GM18909 (cell line): ENCODE results near the gene RFTN1.
"Not testable (repeated sequence)": the region's sequence is repeated elsewhere in the genome, so short reads cannot be mapped to it uniquely, and the experiment has no call there.

ENCODE experiments used
- ATAC-seq: cut with Tn5 transposase; IDR thresholded peaks from one replicate; pipeline ENCODE4 v1.9.1; 2021; ENCODE audit warnings: mild to moderate bottlenecking; ENCODE audit not compliant: unreplicated experiment, poor library complexity

The RFTN1 gene

DNA sequence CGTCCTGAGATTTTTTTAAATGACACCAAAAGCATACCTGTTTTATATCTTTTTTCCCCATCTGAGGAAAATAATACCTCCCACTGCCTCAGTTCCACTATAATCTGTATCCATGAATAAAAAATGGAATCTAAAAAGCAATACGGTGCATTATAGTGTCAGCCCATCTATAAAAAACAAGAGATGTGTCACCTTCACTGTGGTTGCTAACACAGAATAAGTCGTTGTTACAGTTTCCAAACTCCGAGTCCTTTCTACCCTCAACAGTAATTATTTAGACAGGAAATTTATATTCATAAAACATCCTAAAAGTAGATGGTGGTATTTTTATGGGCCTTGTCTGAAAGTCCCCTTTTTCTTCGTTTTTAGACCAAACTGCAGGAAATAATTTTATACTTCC lies 19.4 kb downstream of the RFTN1 start:
- ATAC-seq, result no peak

DNA sequence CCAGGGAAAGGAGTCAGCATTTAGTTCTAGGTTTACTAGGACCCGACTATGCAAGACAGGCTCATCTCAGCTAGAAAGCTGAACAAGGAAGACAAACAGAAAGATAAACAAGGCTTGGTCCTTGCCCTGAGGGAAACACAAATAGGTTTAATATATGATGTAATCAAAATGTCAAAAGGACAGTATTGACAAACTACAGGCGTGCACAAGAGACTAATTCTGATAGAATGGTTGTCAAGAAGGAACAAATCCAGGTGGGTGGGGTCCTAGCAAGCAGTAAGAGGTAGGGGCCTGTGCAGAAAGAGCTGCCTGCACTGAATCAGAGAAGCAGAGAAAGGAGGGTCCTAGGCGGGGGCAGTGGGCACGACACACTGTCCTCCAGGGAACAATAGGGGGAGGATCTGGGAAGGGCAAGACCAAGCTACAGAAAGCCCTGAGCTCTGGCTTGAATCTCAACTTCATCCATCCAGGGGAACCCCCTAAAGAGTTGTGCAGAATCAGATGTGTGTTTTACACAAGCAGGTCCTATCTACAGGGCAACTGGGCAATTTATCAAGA lies 23.4 kb downstream of the RFTN1 start:
- ATAC-seq, result no peak

DNA sequence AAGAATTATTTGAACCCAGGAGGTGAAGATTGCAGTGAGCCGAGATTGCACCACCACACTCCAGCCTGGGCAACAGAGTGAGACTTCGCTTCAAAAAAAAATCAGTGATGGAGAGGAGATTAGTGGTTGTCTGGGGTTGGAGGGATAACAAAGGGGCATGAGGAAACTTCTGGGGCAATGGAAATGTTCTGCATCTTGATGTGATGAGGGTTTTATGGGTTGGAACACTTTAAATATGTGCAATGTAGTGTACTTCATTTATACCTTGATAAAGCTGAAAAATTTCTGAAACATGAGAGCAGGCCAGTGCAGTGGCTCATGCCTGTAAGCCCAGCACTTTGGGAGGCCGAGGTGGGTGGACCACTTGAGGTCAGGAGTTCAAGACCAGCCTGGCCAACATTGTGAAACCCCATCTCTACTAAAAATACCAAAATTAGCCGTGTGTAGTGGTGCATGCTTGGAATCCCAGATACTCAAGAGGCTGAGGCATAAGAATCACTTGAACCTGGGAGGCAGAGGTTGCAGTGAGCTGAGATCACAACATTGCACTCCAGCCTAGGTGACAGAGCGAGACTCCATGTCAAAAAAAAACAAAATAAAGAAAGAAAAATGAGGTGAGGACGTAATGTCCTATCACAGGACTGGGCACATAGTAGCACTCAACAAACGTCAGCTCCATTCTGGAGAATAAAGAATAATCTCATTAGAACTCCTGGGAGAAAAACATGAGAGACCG lies 24.0 kb downstream of the RFTN1 start:
- ATAC-seq, result not testable (repeated sequence)

GRCh38 chr3:16488637-16489036 lies 24.9 kb downstream of the RFTN1 start:
- no peak for ATAC-seq

DNA sequence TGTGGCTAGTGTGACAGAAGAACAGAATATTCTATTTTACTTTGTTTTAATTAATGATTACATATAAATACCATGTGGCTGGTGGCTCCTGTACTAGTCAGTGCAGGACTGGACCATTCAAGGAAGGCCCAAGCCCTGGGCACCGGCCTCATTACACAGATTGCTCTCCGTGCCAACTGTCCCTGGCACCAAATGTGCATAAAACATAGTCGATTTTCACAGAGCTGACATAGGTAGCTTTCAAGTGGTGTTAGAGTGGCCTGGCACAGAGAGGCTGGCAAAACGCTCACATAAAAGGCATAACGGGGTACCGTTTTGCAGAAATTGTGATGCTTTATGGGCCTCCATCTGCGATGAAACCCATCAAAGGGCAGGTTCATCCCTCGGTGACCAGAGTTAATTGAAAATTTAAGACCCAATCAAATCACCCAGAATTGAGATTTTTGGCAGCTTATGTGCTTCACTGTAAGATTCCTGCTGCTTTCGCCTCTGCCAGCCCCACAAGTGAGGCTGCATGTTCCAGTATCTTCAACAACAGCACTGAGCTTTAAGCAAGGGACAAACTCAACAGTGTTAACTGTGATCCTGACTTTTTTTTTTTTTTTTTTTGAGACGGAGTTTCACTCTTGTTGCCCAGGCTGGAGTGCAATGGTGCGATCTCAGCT lies 25.9 kb downstream of the RFTN1 start:
- no peak for ATAC-seq

GRCh38 chr3:16486951-16487480 lies 26.5 kb downstream of the RFTN1 start:
- ATAC-seq, result no peak

DNA sequence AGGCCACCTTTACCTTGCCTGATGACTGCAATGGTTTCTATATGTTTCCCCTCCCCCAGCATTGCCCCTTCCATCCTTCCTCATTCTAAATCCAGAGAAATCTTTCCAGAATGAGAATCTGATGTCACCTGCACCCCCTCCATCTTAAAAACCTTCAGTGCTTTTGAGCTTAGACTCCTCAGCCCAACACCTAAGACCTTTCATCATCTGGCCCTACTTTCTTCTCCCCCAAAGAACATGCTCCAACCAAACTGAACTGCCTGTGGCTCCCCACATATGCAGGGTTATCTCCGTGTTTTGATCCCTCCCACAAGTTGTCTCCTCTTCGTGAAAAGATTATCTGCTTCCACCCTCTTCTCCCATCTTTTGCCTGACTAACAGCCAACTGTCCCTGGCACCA lies 27.3 kb downstream of the RFTN1 start:
- ATAC-seq, result no peak

GRCh38 chr3:16485395-16485992 lies 28.0 kb downstream of the RFTN1 start:
- no peak for ATAC-seq

DNA sequence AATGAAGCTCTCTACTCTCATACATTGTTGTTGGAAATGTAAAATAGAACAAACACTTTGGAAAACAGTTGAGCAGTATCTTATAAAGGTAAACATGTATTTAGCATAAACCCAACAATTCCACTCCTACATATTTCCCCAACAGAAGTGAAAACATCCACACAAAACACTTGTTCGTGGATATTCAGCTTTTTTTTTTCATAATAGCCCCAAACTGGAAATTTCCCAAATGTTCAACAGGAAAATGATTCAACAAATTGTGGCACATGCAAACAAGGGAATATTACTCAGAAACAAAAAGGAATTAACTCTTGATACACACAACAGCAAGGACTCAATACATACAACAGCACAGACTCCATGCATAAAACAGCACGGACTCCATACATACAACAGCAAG lies 28.5 kb downstream of the RFTN1 start:
- ATAC-seq, result no peak

DNA sequence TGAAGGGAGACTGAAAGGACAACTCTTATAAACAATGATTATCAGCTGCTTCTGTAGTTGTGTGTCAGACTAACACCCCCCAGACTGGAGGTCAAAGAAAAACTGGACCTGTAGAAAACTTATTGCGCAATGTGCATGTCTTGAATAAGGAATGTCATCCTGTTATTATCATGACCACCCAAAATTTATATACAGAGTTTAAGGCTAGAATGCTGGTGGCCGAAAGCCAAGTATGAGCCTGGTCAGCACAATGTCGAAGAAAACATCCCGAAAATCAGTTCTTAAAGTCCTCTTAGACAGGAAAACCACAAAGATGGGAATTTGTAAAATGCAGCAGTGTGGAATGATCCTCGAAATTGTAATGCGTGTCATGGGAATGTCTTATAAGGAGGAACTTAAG lies 29.3 kb downstream of the RFTN1 start:
- ATAC-seq, result no peak

DNA sequence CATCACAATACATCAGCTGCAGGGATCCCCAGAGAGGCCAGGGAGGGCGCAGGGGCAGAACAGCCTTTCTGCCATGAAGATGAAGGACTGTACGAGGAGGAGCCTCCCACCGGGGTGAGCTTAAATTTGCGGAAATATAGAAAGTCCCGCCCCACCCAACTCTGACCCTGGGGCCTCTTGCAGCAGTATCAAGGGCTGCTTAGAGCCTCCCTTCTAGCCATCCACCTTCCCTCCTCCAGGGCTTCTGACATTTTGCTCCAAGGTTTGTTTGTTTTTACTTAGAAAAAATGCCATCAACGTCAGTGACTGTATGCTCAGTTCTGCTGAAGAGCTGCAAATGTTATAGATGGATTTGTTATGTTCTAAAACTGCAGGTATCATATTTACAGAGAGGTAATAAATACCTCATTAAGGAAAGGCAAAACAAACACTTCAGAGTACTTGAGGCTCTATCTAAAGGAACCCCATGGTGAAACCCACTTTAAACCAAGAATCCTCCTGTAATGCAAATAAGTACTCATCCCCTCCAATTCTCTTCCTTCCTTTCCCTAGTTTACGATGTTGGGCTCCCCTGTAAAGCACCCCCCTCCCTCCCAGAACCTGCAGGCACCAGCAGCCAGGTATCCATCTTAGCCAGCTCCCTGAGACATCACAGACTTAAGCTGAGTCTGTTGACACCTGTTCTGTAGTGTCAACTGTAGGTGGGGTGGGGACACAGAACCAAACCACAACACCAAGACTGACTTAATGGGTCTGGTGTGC lies 30.5 kb downstream of the RFTN1 start:
- peak; percentile 76 for ATAC-seq

- ATAC-seq, result peak; percentile 27
Observed at GRCh38 chr3:16482194-16482769, 31.2 kb downstream of the RFTN1 start.

DNA sequence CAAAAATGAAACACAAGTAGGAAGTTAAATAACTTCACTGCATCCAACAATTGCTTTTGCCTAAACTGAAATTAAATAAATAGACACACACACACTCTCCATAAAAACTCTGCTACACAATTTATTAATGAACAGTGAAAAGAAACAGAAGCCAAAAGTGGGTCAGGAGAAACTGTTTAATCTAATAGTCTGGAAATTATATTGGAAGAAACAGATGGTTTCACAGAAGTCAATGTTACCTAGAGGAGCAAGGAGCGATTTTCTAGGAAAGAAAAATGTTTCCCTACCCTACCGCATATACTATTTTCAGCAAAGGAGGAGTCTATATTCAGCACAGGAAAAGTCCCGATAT lies 32.0 kb downstream of the RFTN1 start:
- no peak for ATAC-seq

- ATAC-seq, result peak; percentile 40
Observed at GRCh38 chr3:16480861-16481545, 32.5 kb downstream of the RFTN1 start.

DNA sequence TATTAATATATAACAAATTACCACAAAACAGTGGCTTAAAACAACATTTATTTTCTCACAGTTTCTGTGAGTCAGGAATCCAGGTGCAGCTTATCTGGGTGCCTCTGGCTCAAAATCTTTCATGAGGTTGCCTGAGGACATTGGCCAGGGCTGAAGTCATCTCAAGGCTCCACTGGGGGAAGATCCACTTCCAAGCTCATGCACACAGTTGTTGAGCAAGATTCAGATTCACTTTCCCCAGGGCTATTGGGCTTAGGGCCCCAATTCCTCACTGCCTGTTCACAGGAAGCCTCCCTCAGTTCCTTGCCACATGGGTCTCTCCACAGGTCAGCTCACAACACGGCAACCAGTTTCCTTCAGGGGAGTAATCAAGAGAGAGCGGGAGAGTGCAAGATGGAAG lies 35.0 kb downstream of the RFTN1 start:
- no peak for ATAC-seq

DNA sequence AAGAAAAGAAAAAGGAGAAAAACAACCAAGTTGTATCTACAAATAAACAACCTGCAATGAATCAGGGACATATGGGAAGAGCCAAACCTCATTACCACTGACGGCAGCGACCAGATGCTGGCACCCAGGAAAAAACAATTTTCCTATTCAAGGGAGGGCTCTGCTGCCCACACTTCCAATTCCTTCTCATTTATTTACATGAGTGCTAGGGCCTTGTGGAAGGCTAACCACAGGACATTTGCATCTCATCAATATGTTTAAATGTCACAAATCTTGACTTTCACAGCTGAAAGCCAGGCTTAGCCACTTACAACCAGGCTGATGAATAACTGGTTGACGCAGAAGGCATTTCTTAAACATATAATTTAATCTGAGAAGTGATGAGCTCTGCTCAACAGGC lies 36.0 kb downstream of the RFTN1 start:
- no peak for ATAC-seq

DNA sequence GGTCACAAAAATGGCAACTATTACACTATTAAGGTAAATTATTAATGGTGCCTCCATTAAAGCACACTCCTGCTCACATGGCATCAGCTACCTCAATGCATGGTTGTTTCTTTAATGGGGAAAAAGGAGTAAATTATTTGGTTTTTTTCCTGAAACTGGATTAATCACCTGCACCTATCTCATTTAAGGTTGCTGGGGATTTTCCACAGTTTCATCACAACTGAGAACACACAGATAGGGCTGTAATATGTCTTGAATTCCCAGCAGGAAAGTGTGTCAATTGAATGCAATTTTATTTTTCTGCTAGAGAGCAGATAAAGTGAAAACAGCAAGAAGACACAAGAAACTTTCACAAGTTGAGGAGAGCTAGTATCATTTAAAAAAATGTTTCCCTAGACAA lies 36.4 kb downstream of the RFTN1 start:
- peak; percentile 13 for ATAC-seq

DNA sequence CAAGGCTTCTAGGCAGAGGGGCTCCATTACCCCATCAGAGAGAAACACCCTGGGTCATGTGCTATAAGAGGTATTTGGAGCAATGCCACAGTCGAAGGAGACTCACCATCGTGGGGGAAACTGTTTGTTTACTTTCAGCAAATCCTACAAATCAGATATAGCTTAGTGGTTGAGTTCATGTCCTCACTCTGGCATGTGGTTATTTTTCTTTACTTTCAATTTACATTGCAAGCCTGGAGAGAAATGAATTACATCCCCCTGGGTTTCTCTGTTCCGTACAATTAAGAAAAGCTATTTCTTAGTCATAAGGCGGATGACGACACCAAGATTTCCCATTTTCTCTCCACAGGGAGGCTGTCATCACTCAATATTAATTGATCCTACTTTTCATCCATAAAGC lies 36.9 kb downstream of the RFTN1 start:
- ATAC-seq, result peak; percentile 49

- ATAC-seq, result no peak
Observed at GRCh38 chr3:16475766-16476165, 37.7 kb downstream of the RFTN1 start.

DNA sequence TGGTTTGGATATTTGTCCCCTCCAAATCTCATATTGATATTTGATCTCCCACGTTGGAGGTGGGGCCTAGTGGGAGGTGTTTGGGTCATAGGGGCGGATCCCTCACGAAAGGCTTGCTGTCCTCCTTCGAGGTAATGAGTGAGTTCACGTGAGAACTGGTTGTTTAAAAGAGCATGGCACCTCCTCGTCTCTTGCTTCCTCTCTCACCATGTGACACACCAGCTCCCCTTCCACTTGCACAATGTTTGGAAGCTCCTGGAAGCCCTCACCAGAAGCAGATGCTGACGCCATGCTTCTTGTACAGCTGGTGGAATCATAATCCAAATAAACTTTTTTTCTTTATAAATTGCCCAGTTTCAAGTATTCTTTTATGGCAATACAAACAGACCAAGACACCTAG lies 38.6 kb downstream of the RFTN1 start:
- ATAC-seq, result no peak
